Fibroblast of lung (primary cell): ENCODE data around the gene CCDC116. TPM values are rescaled to one million over a fixed set of nuclear protein-coding genes. Genes with fewer than 3 reads are reported as not detected.

Experiments
- DNase-seq, 2 donors: peaks; one replicate each; pipeline versions ENCODE4 v3.0.0 to v3.0.0-alpha.2; 2010; ENCODE audit warnings: low read depth in 2 of 2
- H2AFZ ChIP-seq: 2 replicates; pipeline ENCODE4 v1.5.1; 2012; ENCODE audit warnings: low read length, control low read depth, inconsistent platforms
- H3K27ac ChIP-seq: 2 replicates; pipeline ENCODE4 v1.5.1; 2011; ENCODE audit warnings: low read length, control low read depth; ENCODE audit not compliant: insufficient read depth
- H3K27me3 ChIP-seq: 2 replicates; pipeline ENCODE4 v1.5.1; 2011; ENCODE audit warnings: mild to moderate bottlenecking, low read length; ENCODE audit not compliant: control insufficient read depth, insufficient read depth
- H3K36me3 ChIP-seq: 2 replicates; pipeline ENCODE4 v1.5.1; 2011; ENCODE audit warnings: low read length; ENCODE audit not compliant: control insufficient read depth, insufficient read depth
- H3K4me1 ChIP-seq: 2 replicates; pipeline ENCODE4 v1.5.1; 2011; ENCODE audit warnings: low read length; ENCODE audit not compliant: control insufficient read depth, insufficient read depth; ENCODE audit errors: extremely low read depth
- H3K4me2 ChIP-seq: 2 replicates; pipeline ENCODE4 v1.5.1; 2011; ENCODE audit warnings: low read length, control low read depth; ENCODE audit not compliant: insufficient read depth; ENCODE audit errors: extremely low read depth
- H3K4me3 ChIP-seq, 4 experiments: fragments of 200-600 bp in 1 of 4; sonication (generic) in 1 of 4; replicated peaks in 1 of 4; 2 replicates each; pipeline ENCODE4 v1.5.1; 2011 to 2016; ENCODE audit warnings: low read length in 4 of 4, low read depth in 3 of 4, mild to moderate bottlenecking in 3 of 4, control low read depth in 2 of 4, inconsistent platforms in 1 of 4, mixed read lengths in 1 of 4; ENCODE audit not compliant: insufficient read depth in 1 of 4; ENCODE audit errors: control extremely low read depth in 1 of 4
- H3K79me2 ChIP-seq: 2 replicates; pipeline ENCODE4 v1.5.1; 2012; ENCODE audit warnings: mild to moderate bottlenecking, low read length, inconsistent platforms; ENCODE audit not compliant: control insufficient read depth, insufficient read depth
- H3K9ac ChIP-seq: 2 replicates; pipeline ENCODE4 v1.5.1; 2011; ENCODE audit warnings: mild to moderate bottlenecking, low read length, control low read depth; ENCODE audit not compliant: insufficient read depth
- H3K9me3 ChIP-seq: 2 replicates; pipeline ENCODE4 v1.5.1; 2012; ENCODE audit warnings: low read depth, low read length; ENCODE audit not compliant: control insufficient read depth, insufficient read depth
- H4K20me1 ChIP-seq: 2 replicates; pipeline ENCODE4 v1.5.1; 2011; ENCODE audit warnings: low read length; ENCODE audit not compliant: control insufficient read depth, insufficient read depth; ENCODE audit errors: extremely low read depth
- CTCF ChIP-seq, 2 donors: IDR thresholded peaks in 1 of 2; conservative IDR thresholded peaks in 1 of 2; 1 replicate in 1 of 2; 2 replicates in 1 of 2; pipeline ENCODE4 v1.5.1; 2011 to 2012; ENCODE audit warnings: low read length in 2 of 2, control low read depth in 1 of 2, inconsistent platforms in 1 of 2, low read depth in 1 of 2, mild to moderate bottlenecking in 1 of 2
- EZH2 ChIP-seq: IDR thresholded peaks from 2 replicates; pipeline ENCODE4 v1.5.1; 2012; ENCODE audit warnings: low read length, control low read depth, mild to moderate bottlenecking; ENCODE audit errors: missing control alignments
- polyA plus RNA-seq, 2 donors: library from polyadenylated mRNA; depleted of rRNA in 1 of 2; stranded (reverse) in 1 of 2; unstranded in 1 of 2; fragments of >200 nt; gene quantifications; 2 replicates each; pipeline ENCODE4 v1.2.1, GENCODE V29; 2011 to 2012; ENCODE audit warnings: missing spikeins in 1 of 2
- total RNA-seq: library from RNA; depleted of rRNA; stranded (reverse); fragments of >200 nt; gene quantifications from 2 replicates; pipeline ENCODE4 v1.2.1, GENCODE V29; 2014

Gene CCDC116
- total and polyA plus RNA-seq, 2 donors (not counting 1 experiment from before 2014, with no cell fraction given), result 0.03 to 0.17 TPM

- TF ChIP-seq CTCF (conservative IDR thresholded peaks at IDR 0.05 in 1 of 2, IDR thresholded peaks at IDR 0.05 in 1 of 2; ENCODE audit: low read depth in 1 of 2, low read length in 2 of 2) (no peak), EZH2 (no peak)
- no peaks in the 10 kb centered on the region for H3K9me3 ChIP-seq
- DNase-seq, result no peak
- no peak overlapping the region for H3K27ac ChIP-seq
- H3K4me1 ChIP-seq, result peaks cover 6% of the 10 kb centered on the region
- H2AFZ ChIP-seq, result no peak overlapping the region
- no peak overlapping the region for H3K4me3 ChIP-seq
- H3K79me2 ChIP-seq, result peaks cover 5% of the 10 kb centered on the region
- H4K20me1 ChIP-seq, result no peaks in the 10 kb centered on the region
- H3K9ac ChIP-seq, result no peak overlapping the region
- H3K36me3 ChIP-seq, result peaks cover 4% of the 10 kb centered on the region
- H3K27me3 ChIP-seq, result no peaks in the 10 kb centered on the region
- no peak overlapping the region for H3K4me2 ChIP-seq
Measured at GRCh38 chr22:21639359-21639758, 6.8 kb downstream of the CCDC116 start.

- Histone ChIP-seq H3K4me2 (peak overlapping the region; percentile 100), H3K36me3 (peaks cover 4% of the 10 kb centered on the region), H2AFZ (no peak overlapping the region), H3K27me3 (no peaks in the 10 kb centered on the region), H3K79me2 (peaks cover 5% of the 10 kb centered on the region), H3K9ac (no peak overlapping the region), H3K27ac (no peak overlapping the region), H3K4me1 (peaks cover 6% of the 10 kb centered on the region), H4K20me1 (no peaks in the 10 kb centered on the region), H3K4me3 (no peak overlapping the region), H3K9me3 (no peaks in the 10 kb centered on the region)
- TF ChIP-seq EZH2, result no peak
- TF ChIP-seq CTCF (conservative IDR thresholded peaks at IDR 0.05 in 1 of 2, IDR thresholded peaks at IDR 0.05 in 1 of 2; ENCODE audit: low read depth in 1 of 2, low read length in 2 of 2), result no peak
- DNase-seq, result no peak
Measured at GRCh38 chr22:21640810-21641209, 8.2 kb downstream of the CCDC116 start.

- peak overlapping the region; percentile 100 for H3K4me2 ChIP-seq
- H3K36me3 ChIP-seq, result peaks cover 7% of the 10 kb centered on the region
- peak overlapping the region; percentile 74 for H3K9ac ChIP-seq
- peaks cover 6% of the 10 kb centered on the region for H3K4me1 ChIP-seq
- peak overlapping the region; percentile 58 to 77 (median 72) for H3K4me3 ChIP-seq
- no peaks in the 10 kb centered on the region for H3K9me3 ChIP-seq
- no peaks in the 10 kb centered on the region for H3K27me3 ChIP-seq
- no peaks in the 10 kb centered on the region for H4K20me1 ChIP-seq
- H3K79me2 ChIP-seq, result peaks cover 5% of the 10 kb centered on the region
- DNase-seq, result peak; percentile 42 to 51
- TF ChIP-seq EZH2, result no peak
- TF ChIP-seq CTCF (conservative IDR thresholded peaks at IDR 0.05 in 1 of 2, IDR thresholded peaks at IDR 0.05 in 1 of 2; ENCODE audit: low read depth in 1 of 2, low read length in 2 of 2), result peak; percentile 51 to 57
- H2AFZ ChIP-seq, result peak overlapping the region; percentile 94
- H3K27ac ChIP-seq, result peak overlapping the region; percentile 82
Measured at GRCh38 chr22:21641417-21641788, 8.8 kb downstream of the CCDC116 start.
